A549 (cell line): ENCODE measurements around the gene PLPP6.

Experiments used
- HOXB5 ChIP-seq: fragments of 250-450 bp; sonication (Bioruptor Pico); IDR thresholded peaks from 2 replicates; pipeline ENCODE4 v1.5.0; 2020; ENCODE audit warnings: mild to moderate bottlenecking, moderate library complexity
- JUNB ChIP-seq: fragments of >200 bp; sonication (Bioruptor Twin); formaldehyde crosslinking; IDR thresholded peaks from 2 replicates; pipeline ENCODE4 v1.6.1; 2016
- KDM1A ChIP-seq: fragments of 200-600 bp; sonication (generic); IDR thresholded peaks from 2 replicates; pipeline ENCODE4 v1.6.1; 2016; ENCODE audit warnings: low read depth, mild to moderate bottlenecking
- MAX ChIP-seq: IDR thresholded peaks from 2 replicates; pipeline ENCODE4 v1.6.1; 2012
- POLR2A ChIP-seq: IDR thresholded peaks from 2 replicates; pipeline ENCODE4 v1.6.1; 2012; ENCODE audit warnings: mild to moderate bottlenecking, low read length
- RFX5 ChIP-seq: fragments of 450-650 bp; IDR thresholded peaks from 2 replicates; pipeline ENCODE4 v1.7.1; 2014; ENCODE audit warnings: antibody characterized with exemption, mild to moderate bottlenecking, moderate library complexity
- TP53 ChIP-seq: fragments of 250-450 bp; sonication (Bioruptor Pico); IDR thresholded peaks from 2 replicates; pipeline ENCODE4 v1.5.0; 2021; ENCODE audit warnings: mild to moderate bottlenecking, moderate library complexity
- TF ChIP-seq, protein P1 (sequence below): fragments of >200 bp; sonication (Bioruptor Twin); formaldehyde crosslinking; IDR thresholded peaks from 3 replicates; pipeline ENCODE4 v1.5.1; 2016
- TF ChIP-seq, protein P2 (sequence below): fragments of 200-600 bp; sonication (generic); IDR thresholded peaks from 2 replicates; pipeline ENCODE4 v1.6.1; 2016; ENCODE audit warnings: antibody characterized with exemption, mild to moderate bottlenecking, moderate library complexity

DNA sequence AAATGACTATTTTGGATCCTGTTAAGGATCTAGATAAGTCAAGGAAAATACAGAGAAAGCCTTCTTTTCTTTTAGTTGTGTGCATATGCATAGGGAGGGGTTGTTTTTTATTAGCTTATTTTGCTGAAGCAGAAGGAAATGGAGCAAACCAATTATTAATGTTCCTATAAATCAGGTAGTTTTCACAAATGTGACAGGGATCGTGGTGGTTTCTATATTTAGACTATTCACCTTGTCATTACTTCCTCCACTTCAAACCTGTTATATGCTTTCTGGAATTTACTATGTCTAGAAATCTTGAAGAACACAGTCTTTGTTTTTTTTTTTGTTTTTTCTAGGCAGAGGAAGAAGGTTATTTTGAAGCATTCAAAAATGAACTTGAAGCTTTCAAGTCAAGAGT is 39.4 kb downstream of the PLPP6 start:
- TF ChIP-seq POLR2A (no peak), RFX5 (no peak), HOXB5 (no peak), MAX (no peak), JUNB (no peak), KDM1A (no peak), TP53 (CRISPR knock-in tag) (no peak)
- TF ChIP-seq, protein P1, sequence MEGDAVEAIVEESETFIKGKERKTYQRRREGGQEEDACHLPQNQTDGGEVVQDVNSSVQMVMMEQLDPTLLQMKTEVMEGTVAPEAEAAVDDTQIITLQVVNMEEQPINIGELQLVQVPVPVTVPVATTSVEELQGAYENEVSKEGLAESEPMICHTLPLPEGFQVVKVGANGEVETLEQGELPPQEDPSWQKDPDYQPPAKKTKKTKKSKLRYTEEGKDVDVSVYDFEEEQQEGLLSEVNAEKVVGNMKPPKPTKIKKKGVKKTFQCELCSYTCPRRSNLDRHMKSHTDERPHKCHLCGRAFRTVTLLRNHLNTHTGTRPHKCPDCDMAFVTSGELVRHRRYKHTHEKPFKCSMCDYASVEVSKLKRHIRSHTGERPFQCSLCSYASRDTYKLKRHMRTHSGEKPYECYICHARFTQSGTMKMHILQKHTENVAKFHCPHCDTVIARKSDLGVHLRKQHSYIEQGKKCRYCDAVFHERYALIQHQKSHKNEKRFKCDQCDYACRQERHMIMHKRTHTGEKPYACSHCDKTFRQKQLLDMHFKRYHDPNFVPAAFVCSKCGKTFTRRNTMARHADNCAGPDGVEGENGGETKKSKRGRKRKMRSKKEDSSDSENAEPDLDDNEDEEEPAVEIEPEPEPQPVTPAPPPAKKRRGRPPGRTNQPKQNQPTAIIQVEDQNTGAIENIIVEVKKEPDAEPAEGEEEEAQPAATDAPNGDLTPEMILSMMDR = no peak
- TF ChIP-seq, protein P2, sequence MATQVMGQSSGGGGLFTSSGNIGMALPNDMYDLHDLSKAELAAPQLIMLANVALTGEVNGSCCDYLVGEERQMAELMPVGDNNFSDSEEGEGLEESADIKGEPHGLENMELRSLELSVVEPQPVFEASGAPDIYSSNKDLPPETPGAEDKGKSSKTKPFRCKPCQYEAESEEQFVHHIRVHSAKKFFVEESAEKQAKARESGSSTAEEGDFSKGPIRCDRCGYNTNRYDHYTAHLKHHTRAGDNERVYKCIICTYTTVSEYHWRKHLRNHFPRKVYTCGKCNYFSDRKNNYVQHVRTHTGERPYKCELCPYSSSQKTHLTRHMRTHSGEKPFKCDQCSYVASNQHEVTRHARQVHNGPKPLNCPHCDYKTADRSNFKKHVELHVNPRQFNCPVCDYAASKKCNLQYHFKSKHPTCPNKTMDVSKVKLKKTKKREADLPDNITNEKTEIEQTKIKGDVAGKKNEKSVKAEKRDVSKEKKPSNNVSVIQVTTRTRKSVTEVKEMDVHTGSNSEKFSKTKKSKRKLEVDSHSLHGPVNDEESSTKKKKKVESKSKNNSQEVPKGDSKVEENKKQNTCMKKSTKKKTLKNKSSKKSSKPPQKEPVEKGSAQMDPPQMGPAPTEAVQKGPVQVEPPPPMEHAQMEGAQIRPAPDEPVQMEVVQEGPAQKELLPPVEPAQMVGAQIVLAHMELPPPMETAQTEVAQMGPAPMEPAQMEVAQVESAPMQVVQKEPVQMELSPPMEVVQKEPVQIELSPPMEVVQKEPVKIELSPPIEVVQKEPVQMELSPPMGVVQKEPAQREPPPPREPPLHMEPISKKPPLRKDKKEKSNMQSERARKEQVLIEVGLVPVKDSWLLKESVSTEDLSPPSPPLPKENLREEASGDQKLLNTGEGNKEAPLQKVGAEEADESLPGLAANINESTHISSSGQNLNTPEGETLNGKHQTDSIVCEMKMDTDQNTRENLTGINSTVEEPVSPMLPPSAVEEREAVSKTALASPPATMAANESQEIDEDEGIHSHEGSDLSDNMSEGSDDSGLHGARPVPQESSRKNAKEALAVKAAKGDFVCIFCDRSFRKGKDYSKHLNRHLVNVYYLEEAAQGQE = no peak
